K562 (cell line): ENCODE data around the gene SMIM23.

Source experiments
- CTCF ChIP-seq, 3 experiments: IDR thresholded peaks in 2 of 3; conservative IDR thresholded peaks in 1 of 3; 2 replicates each; pipeline ENCODE4 v1.5.1; 2011 to 2012; ENCODE audit warnings: low read length in 3 of 3, mild to moderate bottlenecking in 3 of 3, control low read depth in 2 of 3, improper control_type of control experiment in 1 of 3, inconsistent platforms in 1 of 3, low read depth in 1 of 3, mixed read lengths in 1 of 3, moderate library complexity in 1 of 3; ENCODE audit not compliant: insufficient read depth in 2 of 3
- DNMT1 ChIP-seq: fragments of 450-650 bp; IDR thresholded peaks from 2 replicates; pipeline ENCODE4 v1.6.1; 2016; ENCODE audit warnings: antibody characterized with exemption, mild to moderate bottlenecking
- EP300 ChIP-seq: IDR thresholded peaks from 2 replicates; pipeline ENCODE4 v1.6.1; 2012; ENCODE audit warnings: low read length, improper control_type of control experiment
- EZH2 ChIP-seq: IDR thresholded peaks from 2 replicates; pipeline ENCODE4 v1.6.1; 2012; ENCODE audit warnings: low read depth, mild to moderate bottlenecking, inconsistent platforms, low read length, borderline replicate concordance
- PCBP2 ChIP-seq: fragments of 200-400 bp; formaldehyde crosslinking; IDR thresholded peaks from 2 replicates; pipeline ENCODE4 v1.6.1; 2018; ENCODE audit warnings: low read length, low read depth, mild to moderate bottlenecking, moderate library complexity; ENCODE audit not compliant: poor library complexity, severe bottlenecking
- RNF2 ChIP-seq: sonication (generic); IDR thresholded peaks from 2 replicates; pipeline ENCODE4 v1.6.1; 2016
- SMAD3 ChIP-seq: fragments of 450-650 bp; formaldehyde crosslinking; conservative IDR thresholded peaks from 2 replicates; pipeline ENCODE4 v1.4.0; 2020; ENCODE audit warnings: mild to moderate bottlenecking
- SREBF2 ChIP-seq: sonication (generic); formaldehyde crosslinking; IDR thresholded peaks from 2 replicates; pipeline ENCODE4 v1.4.0; 2020; ENCODE audit warnings: mild to moderate bottlenecking, missing genetic modification reagents
- ZNF41 ChIP-seq: fragments of 250-450 bp; sonication (Bioruptor Pico); conservative IDR thresholded peaks from 2 replicates; pipeline ENCODE4 v1.4.0; 2020; ENCODE audit warnings: mild to moderate bottlenecking

DNA sequence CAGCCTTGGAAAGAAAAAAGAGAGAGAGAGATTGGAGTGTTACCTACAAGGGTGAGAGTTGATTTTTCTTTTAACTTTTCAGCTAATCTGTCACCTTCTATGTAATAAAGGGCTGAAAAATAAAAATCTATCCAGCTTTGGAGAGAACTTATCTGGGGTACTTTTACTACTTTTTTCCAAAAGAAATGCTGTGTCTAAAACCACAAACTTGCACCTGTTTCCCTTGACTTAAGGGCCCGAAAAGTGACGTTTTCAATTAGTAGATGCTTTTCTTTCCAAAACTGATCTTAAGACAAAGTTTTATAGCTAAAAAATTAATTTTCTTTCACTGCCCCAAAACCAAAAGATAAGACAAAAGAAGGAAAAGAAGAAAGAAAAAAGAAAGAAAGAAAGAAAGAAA, 48.8 kb downstream of the SMIM23 start:
- no peak for TF ChIP-seq CTCF (IDR thresholded peaks at IDR 0.05 in 2 of 3, conservative IDR thresholded peaks at IDR 0.05 in 1 of 3; ENCODE audit: insufficient read depth in 2 of 3, low read depth in 1 of 3, low read length in 3 of 3)
- TF ChIP-seq EZH2 = no peak
- no peak for TF ChIP-seq SMAD3 (CRISPR knock-in tag)
- no peak for TF ChIP-seq SREBF2 (CRISPR knock-in tag)
- no peak for TF ChIP-seq DNMT1
- TF ChIP-seq RNF2 = no peak
- TF ChIP-seq ZNF41 (CRISPR knock-in tag) = no peak
- no peak for TF ChIP-seq EP300
- TF ChIP-seq PCBP2 = no peak
